ENCODE results near the gene CCL8.

Gene CCL8

DNA sequence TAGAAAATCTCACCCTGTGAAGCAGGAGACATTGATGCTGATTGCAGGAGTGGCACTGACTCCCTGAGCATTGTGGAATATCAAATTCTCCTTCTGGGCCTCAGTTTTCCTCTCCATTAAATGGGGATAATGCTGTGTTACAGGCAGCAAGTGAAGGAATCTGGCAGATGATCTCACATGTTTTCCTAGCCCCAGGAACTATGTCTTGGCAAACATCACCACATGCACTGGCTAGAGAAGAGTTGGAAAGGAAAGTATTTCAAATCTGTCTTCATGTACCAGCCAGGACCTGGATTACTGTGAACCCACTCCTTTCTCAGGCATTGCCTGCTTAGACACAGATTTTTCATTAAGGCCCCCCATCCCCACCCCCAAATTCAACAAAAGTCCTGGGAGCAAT lies 13.6 kb upstream of the CCL8 start:
- DNase-seq (ENCODE audit: low read depth, low spot score), result no peak
- H3K9me3 ChIP-seq (ENCODE audit: low read depth, low read length), result no peaks in the 10 kb centered on the region
- H3K9ac ChIP-seq (ENCODE audit: insufficient read length), result no peak overlapping the region
- H3K27ac ChIP-seq, result no peak overlapping the region
- no peaks in the 10 kb centered on the region for H3K36me3 ChIP-seq (ENCODE audit: insufficient read depth, low read length)
- H3K4me3 ChIP-seq, result no peak overlapping the region
- TF ChIP-seq EZH2 (IDR thresholded peaks at IDR 0.05) (no peak), POLR2AphosphoS5 (IDR thresholded peaks at IDR 0.05; ENCODE audit: borderline replicate concordance, low read depth, low read length) (no peak), FOXP2 (optimal IDR thresholded peaks at IDR 0.05; ENCODE audit: control extremely low read depth, extremely low read length, insufficient read depth) (no peak)

DNA sequence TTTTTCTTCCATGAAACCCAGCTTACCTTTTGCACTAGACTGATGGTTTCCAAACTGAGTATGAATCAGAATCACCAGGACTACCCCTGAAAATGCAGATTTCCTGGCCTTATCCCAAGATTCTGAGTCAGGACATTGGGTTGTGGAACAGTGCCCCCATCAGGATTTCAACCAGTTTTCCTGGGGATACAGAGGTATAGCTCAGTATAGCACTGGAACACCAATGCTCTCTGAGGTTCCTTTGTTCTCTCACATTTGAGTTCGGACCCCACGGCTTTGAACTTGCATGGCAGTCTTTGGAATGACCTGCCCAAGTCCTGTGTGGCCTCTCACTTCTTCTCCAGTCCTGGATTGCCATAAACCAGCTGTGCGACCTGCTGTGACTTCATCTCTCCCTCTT lies 12.8 kb upstream of the CCL8 start:
- no peaks in the 10 kb centered on the region for H3K9me3 ChIP-seq (ENCODE audit: low read depth, low read length)
- H3K9ac ChIP-seq (ENCODE audit: insufficient read length), result no peak overlapping the region
- H3K4me3 ChIP-seq, result no peak overlapping the region
- no peak for DNase-seq (ENCODE audit: low read depth, low spot score)
- no peak overlapping the region for H3K27ac ChIP-seq
- H3K36me3 ChIP-seq (ENCODE audit: insufficient read depth, low read length), result no peaks in the 10 kb centered on the region
- no peak for TF ChIP-seq EZH2 (IDR thresholded peaks at IDR 0.05)
- no peak for TF ChIP-seq FOXP2 (optimal IDR thresholded peaks at IDR 0.05; ENCODE audit: control extremely low read depth, extremely low read length, insufficient read depth)
- no peak for TF ChIP-seq POLR2AphosphoS5 (IDR thresholded peaks at IDR 0.05; ENCODE audit: borderline replicate concordance, low read depth, low read length)

DNA sequence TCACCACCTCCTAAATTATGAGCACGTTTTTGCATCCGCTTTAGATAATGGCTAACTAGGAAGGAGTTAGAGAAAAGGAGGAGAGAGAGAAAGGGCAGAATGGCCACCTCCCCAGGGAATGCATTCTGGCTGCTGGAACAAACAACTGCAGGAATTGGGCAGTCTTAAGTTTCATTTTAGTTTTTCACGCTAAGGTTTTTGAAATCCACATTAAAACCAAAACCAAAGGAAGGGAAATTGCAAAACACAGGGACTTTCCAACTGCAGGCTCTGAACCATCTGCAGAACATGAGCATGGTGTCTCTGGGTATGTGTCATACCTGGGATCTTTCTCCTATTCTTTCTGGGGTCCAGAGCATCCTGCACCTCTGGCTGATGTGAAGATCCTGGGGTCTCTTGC lies 12.1 kb upstream of the CCL8 start:
- no peak overlapping the region for H3K9ac ChIP-seq (ENCODE audit: insufficient read length)
- no peak for TF ChIP-seq FOXP2 (optimal IDR thresholded peaks at IDR 0.05; ENCODE audit: control extremely low read depth, extremely low read length, insufficient read depth)
- no peak for TF ChIP-seq EZH2 (IDR thresholded peaks at IDR 0.05)
- no peak for TF ChIP-seq POLR2AphosphoS5 (IDR thresholded peaks at IDR 0.05; ENCODE audit: borderline replicate concordance, low read depth, low read length)
- no peak for DNase-seq (ENCODE audit: low read depth, low spot score)

DNA sequence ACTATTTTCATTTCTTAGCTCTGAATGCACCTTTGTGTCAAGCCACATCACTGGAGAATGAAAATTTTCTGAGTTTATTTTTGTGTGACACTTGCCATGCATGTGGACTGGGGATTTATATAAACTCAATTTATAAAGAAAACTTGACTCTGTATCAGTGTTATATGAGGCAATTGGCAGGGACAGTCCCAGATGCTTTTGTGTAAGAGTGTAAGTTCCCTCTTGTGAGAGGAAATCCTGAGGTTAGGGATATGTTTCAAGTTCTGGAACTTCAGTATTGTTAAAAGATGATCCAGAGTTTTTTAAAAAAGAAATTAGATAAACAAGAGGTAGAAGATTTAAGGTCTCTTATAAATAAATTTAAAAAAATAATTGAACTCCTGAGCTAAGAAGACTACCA lies 10.9 kb upstream of the CCL8 start:
- no peak for DNase-seq (ENCODE audit: low read depth, low spot score)
- Histone ChIP-seq H3K36me3 (ENCODE audit: insufficient read depth, low read length) (no peaks in the 10 kb centered on the region), H3K9me3 (ENCODE audit: low read depth, low read length) (no peaks in the 10 kb centered on the region), H3K4me3 (no peak overlapping the region), H3K9ac (ENCODE audit: insufficient read length) (no peak overlapping the region), H3K27ac (no peak overlapping the region)
- TF ChIP-seq POLR2AphosphoS5 (IDR thresholded peaks at IDR 0.05; ENCODE audit: borderline replicate concordance, low read depth, low read length) (no peak), FOXP2 (optimal IDR thresholded peaks at IDR 0.05; ENCODE audit: control extremely low read depth, extremely low read length, insufficient read depth) (no peak), EZH2 (IDR thresholded peaks at IDR 0.05) (no peak)

More for the DNA sequence above, 12.1 kb upstream of the CCL8 start:
- Histone ChIP-seq H3K9me3 (ENCODE audit: low read depth, low read length) (no peaks in the 10 kb centered on the region), H3K36me3 (ENCODE audit: insufficient read depth, low read length) (no peaks in the 10 kb centered on the region), H3K4me3 (no peak overlapping the region), H3K27ac (no peak overlapping the region)

DNA sequence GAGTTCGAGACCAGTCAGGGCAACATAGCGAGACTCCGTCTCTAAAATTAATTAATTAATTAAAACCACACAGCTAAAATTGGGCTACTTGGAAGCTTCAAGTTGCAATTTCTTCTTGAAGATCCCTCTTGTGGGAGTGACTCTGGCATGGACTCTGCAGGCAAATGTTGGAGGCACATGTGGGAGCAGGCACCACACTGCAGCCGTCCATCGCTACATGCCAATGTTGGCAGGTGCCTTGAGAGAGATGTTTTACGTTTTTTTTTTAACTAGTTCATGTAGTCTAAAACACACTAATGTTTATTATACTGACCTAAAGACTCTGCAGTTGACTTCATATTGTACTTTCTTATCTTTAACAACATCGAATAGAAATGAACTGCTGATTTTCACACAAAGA lies 7.9 kb upstream of the CCL8 start:
- no peaks in the 10 kb centered on the region for H3K36me3 ChIP-seq (ENCODE audit: insufficient read depth, low read length)
- H3K9ac ChIP-seq (ENCODE audit: insufficient read length), result no peak overlapping the region
- no peak for DNase-seq (ENCODE audit: low read depth, low spot score)
- H3K4me3 ChIP-seq, result no peak overlapping the region
- H3K27ac ChIP-seq, result no peak overlapping the region
- H3K9me3 ChIP-seq (ENCODE audit: low read depth, low read length), result no peaks in the 10 kb centered on the region
- TF ChIP-seq EZH2 (IDR thresholded peaks at IDR 0.05) (no peak), FOXP2 (optimal IDR thresholded peaks at IDR 0.05; ENCODE audit: control extremely low read depth, extremely low read length, insufficient read depth) (no peak), POLR2AphosphoS5 (IDR thresholded peaks at IDR 0.05; ENCODE audit: borderline replicate concordance, low read depth, low read length) (no peak)

DNA sequence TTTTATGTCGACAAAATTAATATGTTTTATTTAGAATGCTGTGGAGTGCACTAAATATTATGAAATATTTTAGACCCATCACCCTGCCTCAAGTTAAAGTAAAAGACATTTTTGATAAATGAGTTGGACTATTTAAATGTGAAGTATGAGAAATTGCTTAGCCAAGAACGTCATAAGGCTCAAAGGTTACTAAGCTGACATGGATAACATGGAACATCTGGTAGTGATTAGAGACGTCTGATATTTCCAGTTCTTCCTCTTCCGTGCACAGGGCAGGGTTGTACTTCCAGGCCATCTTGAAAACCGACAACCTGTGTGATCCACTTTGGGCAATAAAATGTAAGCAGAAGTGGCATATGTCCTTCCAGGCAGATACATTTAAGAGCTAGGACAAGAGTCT lies 7.2 kb upstream of the CCL8 start:
- Histone ChIP-seq H3K9ac (ENCODE audit: insufficient read length) (no peak overlapping the region), H3K4me3 (no peak overlapping the region), H3K9me3 (ENCODE audit: low read depth, low read length) (no peaks in the 10 kb centered on the region), H3K27ac (no peak overlapping the region), H3K36me3 (ENCODE audit: insufficient read depth, low read length) (no peaks in the 10 kb centered on the region)
- DNase-seq (ENCODE audit: low read depth, low spot score), result no peak
- TF ChIP-seq FOXP2 (optimal IDR thresholded peaks at IDR 0.05; ENCODE audit: control extremely low read depth, extremely low read length, insufficient read depth) (no peak), POLR2AphosphoS5 (IDR thresholded peaks at IDR 0.05; ENCODE audit: borderline replicate concordance, low read depth, low read length) (no peak), EZH2 (IDR thresholded peaks at IDR 0.05) (no peak)

DNA sequence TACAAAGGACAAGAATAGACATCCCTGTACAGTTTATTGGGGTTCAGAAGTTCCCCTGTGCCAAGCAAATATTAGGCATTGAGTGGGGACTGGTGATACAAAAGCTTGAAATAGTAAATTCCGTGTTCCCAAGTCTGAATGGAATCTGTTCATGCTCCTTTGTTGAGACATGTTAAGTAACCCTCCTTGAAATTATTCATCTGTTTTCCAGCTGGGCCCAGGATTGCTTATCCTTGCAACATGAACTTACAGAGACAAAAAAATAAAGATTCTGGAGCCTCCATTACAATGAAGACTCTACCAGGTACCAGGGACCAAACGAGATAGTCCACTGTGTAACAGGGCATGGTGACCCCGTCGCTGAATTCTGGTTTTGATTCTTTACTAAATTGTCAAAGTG lies 6.1 kb upstream of the CCL8 start:
- no peak for DNase-seq (ENCODE audit: low read depth, low spot score)

DNA sequence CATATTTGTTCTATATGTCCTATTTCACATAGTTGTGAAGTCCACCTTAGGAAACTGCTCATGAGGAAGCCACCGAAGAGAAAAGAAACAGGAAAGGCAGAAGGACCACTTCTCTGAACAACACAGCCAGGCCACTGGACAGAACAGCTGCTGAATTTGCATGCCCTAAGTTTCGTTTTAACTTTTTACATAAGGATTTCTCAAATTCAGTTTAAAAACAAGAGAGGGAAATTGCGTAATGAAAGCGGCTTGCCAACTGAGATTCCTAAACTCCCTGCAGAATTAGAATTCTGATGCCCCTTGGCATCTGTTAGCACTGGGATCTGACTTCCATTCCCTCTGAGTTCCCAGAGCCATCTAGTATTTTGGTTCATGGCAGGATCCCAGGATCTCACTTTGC lies 5.0 kb upstream of the CCL8 start:
- Histone ChIP-seq H3K4me3 (no peak overlapping the region), H3K27ac (no peak overlapping the region), H3K9me3 (ENCODE audit: low read depth, low read length) (no peaks in the 10 kb centered on the region), H3K9ac (ENCODE audit: insufficient read length) (no peak overlapping the region), H3K36me3 (ENCODE audit: insufficient read depth, low read length) (no peaks in the 10 kb centered on the region)
- no peak for DNase-seq (ENCODE audit: low read depth, low spot score)
- TF ChIP-seq EZH2 (IDR thresholded peaks at IDR 0.05), result no peak
- TF ChIP-seq FOXP2 (optimal IDR thresholded peaks at IDR 0.05; ENCODE audit: control extremely low read depth, extremely low read length, insufficient read depth), result no peak
- no peak for TF ChIP-seq POLR2AphosphoS5 (IDR thresholded peaks at IDR 0.05; ENCODE audit: borderline replicate concordance, low read depth, low read length)

More for the DNA sequence above, 6.1 kb upstream of the CCL8 start:
- Histone ChIP-seq H3K4me3 (no peak overlapping the region), H3K9me3 (ENCODE audit: low read depth, low read length) (no peaks in the 10 kb centered on the region), H3K36me3 (ENCODE audit: insufficient read depth, low read length) (no peaks in the 10 kb centered on the region), H3K27ac (no peak overlapping the region), H3K9ac (ENCODE audit: insufficient read length) (no peak overlapping the region)
- TF ChIP-seq FOXP2 (optimal IDR thresholded peaks at IDR 0.05; ENCODE audit: control extremely low read depth, extremely low read length, insufficient read depth) (no peak), EZH2 (IDR thresholded peaks at IDR 0.05) (no peak), POLR2AphosphoS5 (IDR thresholded peaks at IDR 0.05; ENCODE audit: borderline replicate concordance, low read depth, low read length) (no peak)

DNA sequence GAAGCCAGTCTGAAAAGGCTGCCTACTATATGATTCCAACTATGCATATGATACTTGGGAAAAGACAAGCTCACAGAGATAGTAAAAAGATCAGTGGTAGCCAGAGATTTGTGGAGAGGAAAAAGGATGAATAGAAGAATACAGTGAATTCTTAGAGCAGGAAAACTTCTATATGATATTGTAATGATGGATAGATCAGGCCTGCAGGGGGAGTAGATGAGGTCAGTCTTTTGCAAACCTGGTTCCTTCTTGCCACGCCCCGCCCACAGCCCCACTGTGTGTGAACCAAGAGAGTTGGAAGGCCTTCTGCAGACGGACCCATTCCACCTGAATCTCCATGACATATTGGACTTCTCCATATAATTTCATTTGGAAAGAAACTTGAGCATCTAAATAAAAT lies 761 bp upstream of the CCL8 start:
- H3K27ac ChIP-seq, result no peak overlapping the region
- H3K4me3 ChIP-seq, result no peak overlapping the region
- no peak overlapping the region for H3K9ac ChIP-seq (ENCODE audit: insufficient read length)
- H3K9me3 ChIP-seq (ENCODE audit: low read depth, low read length), result no peaks in the 10 kb centered on the region
- no peak for DNase-seq (ENCODE audit: low read depth, low spot score)
- TF ChIP-seq EZH2 (IDR thresholded peaks at IDR 0.05) (no peak), POLR2AphosphoS5 (IDR thresholded peaks at IDR 0.05; ENCODE audit: borderline replicate concordance, low read depth, low read length) (no peak), FOXP2 (optimal IDR thresholded peaks at IDR 0.05; ENCODE audit: control extremely low read depth, extremely low read length, insufficient read depth) (no peak)
- H3K36me3 ChIP-seq (ENCODE audit: insufficient read depth, low read length), result no peaks in the 10 kb centered on the region

Data from SK-N-MC (cell line).